Spleen (tissue), 11 donors: Measurements from ENCODE around the gene GSDME. TPM values are rescaled to one million over a fixed set of nuclear protein-coding genes. Genes with fewer than 3 reads are reported as not detected.
A peak's percentile ranks its signal among the peaks of the same experiment; 100 is the strongest.

Source experiments
- DNase-seq: peaks from one replicate; pipeline ENCODE4 v3.0.0-alpha.2; 2020
- H3K27ac ChIP-seq, 8 donors: fragments of 200-600 bp; sonication (generic) in 7 of 8; 1 replicate in 4 of 8; 2 replicates in 4 of 8; pipeline versions ENCODE4 v1.5.0 to v1.8.0; 2016 to 2021; ENCODE audit warnings: inconsistent platforms in 4 of 8, mild to moderate bottlenecking in 4 of 8, moderate library complexity in 1 of 8
- H3K27me3 ChIP-seq, 7 donors: fragments of 200-600 bp; sonication (generic) in 6 of 7; replicated peaks in 1 of 7; 1 replicate in 4 of 7; 2 replicates in 3 of 7; pipeline versions ENCODE4 v1.5.0 to v1.8.0; 2016 to 2021; ENCODE audit warnings: inconsistent platforms in 3 of 7, mild to moderate bottlenecking in 1 of 7
- H3K36me3 ChIP-seq, 6 donors: fragments of 200-600 bp; sonication (generic) in 5 of 6; 1 replicate in 4 of 6; 2 replicates in 2 of 6; pipeline versions ENCODE4 v1.5.0 to v1.8.0; 2016 to 2021; ENCODE audit warnings: inconsistent platforms in 2 of 6
- H3K4me1 ChIP-seq, 6 donors: fragments of 200-600 bp; sonication (generic) in 5 of 6; 1 replicate in 3 of 6; 2 replicates in 3 of 6; pipeline versions ENCODE4 v1.5.0 to v1.8.0; 2016 to 2021; ENCODE audit warnings: inconsistent platforms in 3 of 6
- H3K4me3 ChIP-seq, 8 donors: fragments of 200-600 bp; sonication (generic) in 7 of 8; 1 replicate in 4 of 8; 2 replicates in 4 of 8; pipeline versions ENCODE4 v1.5.0 to v1.8.0; 2016 to 2021; ENCODE audit warnings: inconsistent platforms in 4 of 8, mild to moderate bottlenecking in 4 of 8, moderate library complexity in 2 of 8
- H3K9me3 ChIP-seq, 8 donors: fragments of 200-600 bp; sonication (generic) in 7 of 8; 1 replicate in 4 of 8; 2 replicates in 4 of 8; pipeline versions ENCODE4 v1.5.0 to v1.8.0; 2016 to 2021; ENCODE audit warnings: inconsistent platforms in 4 of 8
- CTCF ChIP-seq, 11 experiments: fragments of 200-600 bp in 7 of 11; fragments of 450-650 bp in 4 of 11; sonication (generic) in 4 of 11; IDR thresholded peaks in 8 of 11; conservative IDR thresholded peaks in 3 of 11; 1 replicate in 7 of 11; 2 replicates in 4 of 11; pipeline versions ENCODE4 v1.4.0 to v1.8.0; 2016 to 2021; ENCODE audit warnings: antibody characterized with exemption in 11 of 11, inconsistent platforms in 4 of 11, mild to moderate bottlenecking in 1 of 11
- POLR2A ChIP-seq, 3 donors: fragments of 450-650 bp; IDR thresholded peaks; one replicate each; pipeline ENCODE4 v1.5.1; 2017; ENCODE audit warnings: antibody characterized with exemption in 3 of 3, mild to moderate bottlenecking in 1 of 3
- POLR2AphosphoS5 ChIP-seq, 3 donors: sonication (generic); formaldehyde crosslinking; IDR thresholded peaks; one replicate each; pipeline ENCODE4 v1.5.1; 2017; ENCODE audit warnings: antibody characterized with exemption in 3 of 3
- WGBS, 5 donors: extraction: QIAGEN DNeasy Blood & Tissue Kit in 3 of 5; methylation state at CpG; one replicate each; pipeline versions ENCODE4 v1.1.5 to v1.1.7; 2013 to 2018; 5-methylcytosine and 5-hydroxymethylcytosine counted together
- intact Hi-C: fragments of 100-400 bp; cut with DNase I; formaldehyde crosslinking; loops from one replicate; pipeline ENCODE4 v1.15.0; 2023; ENCODE audit warnings: low total_unique reads
- polyA plus RNA-seq, 3 donors: library from polyadenylated mRNA; stranded (reverse); fragments of 200-250 nt; gene quantifications; one replicate each; pipeline ENCODE4 v1.2.1, GENCODE V29; 2013
- total RNA-seq, 7 donors: library from RNA; depleted of rRNA in 3 of 7; stranded (reverse); fragments of >200 nt in 3 of 7; fragmentation: NEBNext Ultra II Directional in 4 of 7; extraction: Animal tissue kit (Norgen Biotek cat#: 25700) in 4 of 7; gene quantifications; one replicate each; pipeline versions ENCODE4 v1.1.0 to v1.2.1, GENCODE V29; 2016 to 2021
- donor health status: healthy with polysubstance abuse.
- donor health status: DM: no; HTN: no; CAD: no; lungs with moderate emphysema.
- donor health status: DM: no; HTN: no; CAD: no.
- donor health status: Bipolar disorder and iron deficiency.
- donor health status: healthy.
- donor health status: DM: no; HTN: no; CAD: no.
- donor health status: DM: yes; HTN: yes; CAD: no.

The GSDME gene
- total and polyA plus RNA-seq, 10 donors: 2.3 to 9.7 (median 4.2) TPM

- intact Hi-C loops: no loop called here
- no peak overlapping the region for H3K27ac ChIP-seq
- no peak overlapping the region for H3K4me3 ChIP-seq
- peaks cover 0 to 3% (median 0%) of the 10 kb centered on the region in 6 donors for H3K36me3 ChIP-seq
- DNase-seq: no peak
- peaks cover 0 to 17% (median 2%) of the 10 kb centered on the region in 6 donors for H3K4me1 ChIP-seq
- H3K27me3 ChIP-seq: no peaks in the 10 kb centered on the region
- 79 to 86% (median 81%) methylated on average over 1 of the region's 1 CpG for WGBS, 5 donors
- H3K9me3 ChIP-seq: no peaks in the 10 kb centered on the region
- TF ChIP-seq POLR2A (IDR thresholded peaks at IDR 0.05): no peak
- no peak for TF ChIP-seq POLR2AphosphoS5 (IDR thresholded peaks at IDR 0.05)
- no peak for TF ChIP-seq CTCF (IDR thresholded peaks at IDR 0.05 in 8 of 11, conservative IDR thresholded peaks at IDR 0.05 in 3 of 11)
Observed at GRCh38 chr7:24654305-24654704, 103.0 kb downstream of the GSDME start.

GRCh38 chr7:24653316-24654085 is 103.8 kb downstream of the GSDME start:
- Histone ChIP-seq H3K9me3 (no peaks in the 10 kb centered on the region), H3K27ac (peak overlapping the region in 1 of 8 donors; percentile 3), H3K4me1 (peaks cover 0 to 17% (median 2%) of the 10 kb centered on the region in 6 donors), H3K36me3 (peaks cover 0 to 3% (median 0%) of the 10 kb centered on the region in 6 donors), H3K27me3 (no peaks in the 10 kb centered on the region), H3K4me3 (peak overlapping the region in 5 of 8 donors; percentile 2 to 27 (median 3))
- no peak for TF ChIP-seq POLR2AphosphoS5 (IDR thresholded peaks at IDR 0.05)
- no peak for TF ChIP-seq CTCF (IDR thresholded peaks at IDR 0.05 in 8 of 11, conservative IDR thresholded peaks at IDR 0.05 in 3 of 11)
- TF ChIP-seq POLR2A (IDR thresholded peaks at IDR 0.05): no peak
- 23 to 38% (median 29%) methylated on average over 4 of the region's 4 CpGs for WGBS, 5 donors
- intact Hi-C loops: no loop called here
- no peak for DNase-seq

- Histone ChIP-seq H3K9me3 (no peaks in the 10 kb centered on the region), H3K4me1 (peaks cover 0 to 17% (median 2%) of the 10 kb centered on the region in 6 donors), H3K27me3 (no peaks in the 10 kb centered on the region), H3K4me3 (no peak overlapping the region), H3K36me3 (peaks cover 0 to 3% (median 0%) of the 10 kb centered on the region in 6 donors), H3K27ac (no peak overlapping the region)
- TF ChIP-seq POLR2AphosphoS5 (IDR thresholded peaks at IDR 0.05) (no peak), CTCF (IDR thresholded peaks at IDR 0.05 in 8 of 11, conservative IDR thresholded peaks at IDR 0.05 in 3 of 11) (no peak), POLR2A (IDR thresholded peaks at IDR 0.05) (no peak)
- DNase-seq: no peak
- WGBS, 5 donors: 64 to 72% (median 67%) methylated on average over 5 of the region's 5 CpGs
- intact Hi-C loops: no loop called here
Observed at GRCh38 chr7:24652251-24652939, 104.9 kb downstream of the GSDME start.

Other genes starting within 250 kb of the GSDME start
- 10 to 100 TPM in 4 of 7 donors, 1 to 10 TPM in 3; 7.8 to 28.8 (median 18.0) TPM for gene PALS2, start 184.0 kb downstream of the GSDME start, total RNA-seq
- 1 to 10 TPM; 1.8 to 2.4 (median 1.9) TPM for gene PALS2, start 184.0 kb downstream of the GSDME start, polyA plus RNA-seq
- gene OSBPL3, start 222.7 kb upstream of the GSDME start, total RNA-seq: 10 to 100 TPM; 18.5 to 33.9 (median 27.0) TPM
- gene OSBPL3, start 222.7 kb upstream of the GSDME start, polyA plus RNA-seq: 10 to 100 TPM; 10.3 to 16.2 (median 13.4) TPM